Type B pancreatic cell (in vitro differentiated cells): ENCODE measurements around the gene SNRPD3. TPM values are rescaled to one million over a fixed set of nuclear protein-coding genes. Genes with fewer than 3 reads are reported as not detected.

Experiments used
- DNase-seq: peaks from one replicate; pipeline ENCODE4 v3.0.0; 2021; ENCODE audit warnings: mixed read lengths; ENCODE audit not compliant: unreplicated experiment; ENCODE audit errors: extremely low spot score
- H3K27ac Mint-ChIP-seq: 2 replicates; pipeline ENCODE4 v1.8.0; 2021; ENCODE audit warnings: mild to moderate bottlenecking, mixed read lengths
- H3K27me3 Mint-ChIP-seq: 2 replicates; pipeline ENCODE4 v1.8.0; 2021; ENCODE audit warnings: mixed read lengths
- H3K36me3 Mint-ChIP-seq: 2 replicates; pipeline ENCODE4 v1.8.0; 2021; ENCODE audit warnings: mixed read lengths
- H3K4me1 Mint-ChIP-seq: one replicate; pipeline ENCODE4 v1.8.0; 2021; ENCODE audit warnings: mixed read lengths; ENCODE audit not compliant: unreplicated experiment
- H3K4me3 Mint-ChIP-seq: 2 replicates; pipeline ENCODE4 v1.8.0; 2021; ENCODE audit warnings: mild to moderate bottlenecking, mixed read lengths
- H3K9me3 Mint-ChIP-seq: 2 replicates; pipeline ENCODE4 v1.8.0; 2021; ENCODE audit warnings: mixed read lengths
- total RNA-seq: library from RNA; stranded (reverse); gene quantifications from 2 replicates; pipeline ENCODE4 v1.2.1, GENCODE V29; 2021; ENCODE audit warnings: low replicate concordance
- TF ChIP-seq, protein P1 (sequence below): fragments of 200-600 bp; sonication (generic); conservative IDR thresholded peaks from 2 replicates; pipeline ENCODE4 v1.5.0; 2021; ENCODE audit warnings: antibody characterized with exemption, mild to moderate bottlenecking

SNRPD3 gene
- total RNA-seq, 1 donor from 2014 or later, result 114 TPM

DNA sequence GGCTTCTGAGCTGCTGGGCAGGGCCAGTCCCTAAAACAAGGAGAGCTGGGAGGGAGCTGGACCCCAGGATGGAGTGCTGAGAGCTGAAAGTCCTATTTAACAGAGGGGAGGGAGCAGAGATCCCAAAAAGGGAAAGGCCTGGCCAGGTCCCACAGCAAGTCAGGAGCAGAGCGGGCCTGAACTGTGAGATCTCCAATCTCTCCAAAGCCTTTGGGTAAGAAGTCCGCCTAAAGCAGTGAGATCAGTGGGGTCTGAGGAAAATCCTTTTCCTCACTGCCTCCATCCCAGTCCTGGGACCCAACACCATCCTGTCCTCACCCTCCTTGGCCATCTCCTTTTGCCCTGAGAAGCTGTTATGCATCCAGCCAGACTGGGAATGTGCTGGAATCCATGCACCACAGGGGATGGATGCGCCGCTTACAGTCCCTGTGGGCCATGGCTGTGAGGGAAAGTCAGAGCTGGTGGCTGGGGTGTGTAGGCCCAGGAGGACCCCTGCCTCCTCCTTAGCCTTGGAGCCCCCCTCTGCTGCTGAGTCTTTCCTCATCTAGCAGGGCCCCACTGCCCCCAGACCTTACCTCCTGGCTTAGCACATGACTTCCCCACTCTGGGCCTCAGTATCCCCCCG, 28.5 kb downstream of the SNRPD3 start:
- H3K4me3 Mint-ChIP-seq, result no peak overlapping the region
- H3K27ac Mint-ChIP-seq, result no peak overlapping the region
- no peaks in the 10 kb centered on the region for H3K4me1 Mint-ChIP-seq
- no peaks in the 10 kb centered on the region for H3K9me3 Mint-ChIP-seq
- H3K27me3 Mint-ChIP-seq, result no peaks in the 10 kb centered on the region
- TF ChIP-seq, protein P1, sequence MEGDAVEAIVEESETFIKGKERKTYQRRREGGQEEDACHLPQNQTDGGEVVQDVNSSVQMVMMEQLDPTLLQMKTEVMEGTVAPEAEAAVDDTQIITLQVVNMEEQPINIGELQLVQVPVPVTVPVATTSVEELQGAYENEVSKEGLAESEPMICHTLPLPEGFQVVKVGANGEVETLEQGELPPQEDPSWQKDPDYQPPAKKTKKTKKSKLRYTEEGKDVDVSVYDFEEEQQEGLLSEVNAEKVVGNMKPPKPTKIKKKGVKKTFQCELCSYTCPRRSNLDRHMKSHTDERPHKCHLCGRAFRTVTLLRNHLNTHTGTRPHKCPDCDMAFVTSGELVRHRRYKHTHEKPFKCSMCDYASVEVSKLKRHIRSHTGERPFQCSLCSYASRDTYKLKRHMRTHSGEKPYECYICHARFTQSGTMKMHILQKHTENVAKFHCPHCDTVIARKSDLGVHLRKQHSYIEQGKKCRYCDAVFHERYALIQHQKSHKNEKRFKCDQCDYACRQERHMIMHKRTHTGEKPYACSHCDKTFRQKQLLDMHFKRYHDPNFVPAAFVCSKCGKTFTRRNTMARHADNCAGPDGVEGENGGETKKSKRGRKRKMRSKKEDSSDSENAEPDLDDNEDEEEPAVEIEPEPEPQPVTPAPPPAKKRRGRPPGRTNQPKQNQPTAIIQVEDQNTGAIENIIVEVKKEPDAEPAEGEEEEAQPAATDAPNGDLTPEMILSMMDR, result no peak
- DNase-seq, result no peak
- no peaks in the 10 kb centered on the region for H3K36me3 Mint-ChIP-seq

DNA sequence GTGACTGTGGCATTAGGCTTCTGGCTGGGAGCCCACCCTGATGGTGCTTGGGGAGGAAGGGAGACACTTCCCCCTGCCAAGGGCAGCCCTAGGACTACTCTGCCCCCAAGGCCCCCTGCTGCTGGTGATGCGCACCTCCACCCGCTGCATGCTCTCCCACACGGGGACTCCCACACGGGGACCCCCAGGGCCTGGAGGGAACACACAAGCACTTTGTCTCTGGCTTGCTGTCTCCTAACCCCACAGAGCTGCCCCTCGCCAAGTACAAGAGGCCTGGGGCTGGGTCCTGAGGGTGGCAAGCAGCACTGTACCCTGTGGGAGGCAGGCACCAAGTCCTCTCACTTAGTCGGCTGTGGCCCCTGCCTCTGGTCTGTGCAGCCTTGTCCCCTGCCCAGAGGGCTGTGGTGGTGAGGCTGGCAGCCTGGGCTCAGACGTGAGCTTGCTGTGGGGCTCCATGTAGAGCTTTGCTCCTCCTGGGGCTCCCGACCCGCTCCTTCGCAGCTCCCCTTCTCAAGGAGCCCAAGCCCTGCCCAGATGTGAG, 29.1 kb downstream of the SNRPD3 start:
- Mint-ChIP-seq H3K4me1 (no peaks in the 10 kb centered on the region), H3K9me3 (no peaks in the 10 kb centered on the region), H3K27ac (no peak overlapping the region), H3K4me3 (no peak overlapping the region), H3K36me3 (no peaks in the 10 kb centered on the region), H3K27me3 (no peaks in the 10 kb centered on the region)
- TF ChIP-seq, protein P1, result no peak
- no peak for DNase-seq

DNA sequence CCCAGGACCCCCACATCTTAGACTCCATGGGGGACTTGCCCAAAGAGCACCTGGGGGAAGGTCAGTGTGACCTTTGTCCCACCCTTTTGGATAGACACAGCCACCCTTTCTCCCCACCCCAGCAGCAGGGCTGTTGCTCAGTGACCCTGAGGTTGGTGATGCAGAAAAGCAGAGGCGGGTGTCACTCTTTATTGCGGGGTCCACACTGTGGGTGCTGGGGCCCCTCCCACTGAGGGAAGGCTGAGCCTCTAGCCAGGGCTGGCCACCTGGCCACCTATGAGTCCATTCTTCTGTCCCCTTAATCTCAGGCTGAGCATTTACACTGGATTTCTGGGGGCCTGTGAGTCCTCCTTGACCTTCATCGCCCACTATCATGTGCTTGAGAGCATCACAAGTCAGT, 29.7 kb downstream of the SNRPD3 start:
- no peaks in the 10 kb centered on the region for H3K27me3 Mint-ChIP-seq
- H3K9me3 Mint-ChIP-seq, result no peaks in the 10 kb centered on the region
- H3K4me3 Mint-ChIP-seq, result no peak overlapping the region
- TF ChIP-seq, protein P1, result no peak
- H3K36me3 Mint-ChIP-seq, result no peaks in the 10 kb centered on the region
- H3K4me1 Mint-ChIP-seq, result no peaks in the 10 kb centered on the region
- H3K27ac Mint-ChIP-seq, result no peak overlapping the region
- DNase-seq, result no peak

DNA sequence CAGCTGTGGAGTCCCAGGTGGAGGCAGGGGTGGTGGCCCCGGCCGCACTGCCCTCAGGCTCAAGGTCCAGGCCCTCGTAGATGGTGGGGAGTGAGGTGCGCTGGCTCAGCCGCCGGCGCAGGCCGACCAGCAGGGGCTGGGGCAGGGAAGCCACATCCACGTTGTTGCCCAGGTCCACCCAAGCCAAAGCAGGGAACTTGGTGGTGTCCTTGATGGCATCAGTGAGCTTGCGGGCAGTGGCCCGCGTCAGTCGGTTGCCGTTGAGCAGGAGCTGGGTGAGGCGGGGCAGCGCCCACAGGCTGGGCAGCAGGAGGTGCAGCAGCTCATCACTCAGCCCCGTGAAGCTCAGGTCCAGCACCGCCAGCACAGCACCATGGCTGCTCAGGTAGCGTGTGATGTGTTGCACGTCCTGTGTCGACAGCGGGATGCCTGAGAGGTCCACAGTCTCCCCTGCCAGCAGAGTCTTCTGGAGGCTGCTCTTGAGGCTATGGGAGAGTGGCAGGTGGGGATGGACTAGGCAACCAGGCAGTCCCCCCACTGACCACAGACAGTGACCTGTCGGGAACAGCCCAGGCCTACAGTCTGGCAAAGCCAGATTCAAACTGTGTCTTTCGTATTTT, 30.2 kb downstream of the SNRPD3 start:
- Mint-ChIP-seq H3K9me3 (no peaks in the 10 kb centered on the region), H3K27ac (no peak overlapping the region), H3K36me3 (no peaks in the 10 kb centered on the region), H3K27me3 (no peaks in the 10 kb centered on the region), H3K4me3 (no peak overlapping the region), H3K4me1 (no peaks in the 10 kb centered on the region)
- TF ChIP-seq, protein P1, result no peak
- no peak for DNase-seq

DNA sequence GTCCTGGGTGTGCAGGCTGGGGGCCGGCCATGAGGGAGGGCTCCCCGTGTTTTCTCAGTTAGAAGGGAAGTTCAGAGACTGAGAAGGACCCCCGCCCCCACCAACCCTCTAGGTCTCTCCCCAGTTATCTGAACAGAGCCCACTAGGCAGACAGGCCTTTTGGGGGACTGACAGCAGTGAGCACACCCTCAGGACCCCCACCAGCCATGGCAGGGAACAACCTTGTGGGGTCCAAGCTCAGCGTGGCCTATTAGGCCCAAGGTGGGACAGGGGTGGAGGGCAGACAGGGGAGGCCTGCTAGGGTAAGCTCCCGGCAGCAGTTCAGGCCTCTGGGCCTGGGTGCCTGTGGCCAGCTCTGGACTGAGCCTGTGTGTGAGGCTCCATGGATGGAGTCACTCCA, 31.5 kb downstream of the SNRPD3 start:
- no peak for DNase-seq
- Mint-ChIP-seq H3K36me3 (no peaks in the 10 kb centered on the region), H3K9me3 (no peaks in the 10 kb centered on the region), H3K27ac (no peak overlapping the region), H3K27me3 (no peaks in the 10 kb centered on the region), H3K4me1 (no peaks in the 10 kb centered on the region), H3K4me3 (no peak overlapping the region)
- TF ChIP-seq, protein P1, result no peak
